ENCODE measurements around the gene TP53RK.
A peak's percentile ranks its signal among the peaks of the same experiment; 100 is the strongest.

The TP53RK gene

GRCh38 chr20:46671866-46672542 is 17.2 kb downstream of the TP53RK start:
- H3K4me1 ChIP-seq: no peaks in the 10 kb centered on the region
- in situ Hi-C loops (cut with MboI; ENCODE audit: low sequenced_read_pairs): no loop called here

GRCh38 chr20:46670585-46671584 is 18.4 kb downstream of the TP53RK start:
- no peaks in the 10 kb centered on the region for H3K4me1 ChIP-seq
- no peaks in the 10 kb centered on the region for H3K36me3 ChIP-seq (replicated peaks)
- H3K4me3 ChIP-seq: no peak overlapping the region
- no peaks in the 10 kb centered on the region for H3K9me3 ChIP-seq
- H3K27me3 ChIP-seq (ENCODE audit: low read depth): no peaks in the 10 kb centered on the region
- in situ Hi-C loops (cut with MboI; ENCODE audit: low sequenced_read_pairs): no loop called here
- no peak for DNase-seq (ENCODE audit: low spot score in 2 of 2)

More at GRCh38 chr20:46671866-46672542, 17.2 kb downstream of the TP53RK start:
- no peak for DNase-seq (ENCODE audit: low spot score in 2 of 2)
- H3K36me3 ChIP-seq (replicated peaks): no peaks in the 10 kb centered on the region
- no peaks in the 10 kb centered on the region for H3K27me3 ChIP-seq (ENCODE audit: low read depth)
- H3K9me3 ChIP-seq: no peaks in the 10 kb centered on the region
- no peak overlapping the region for H3K4me3 ChIP-seq

- H3K4me3 ChIP-seq: no peak overlapping the region
- no peaks in the 10 kb centered on the region for H3K27me3 ChIP-seq (ENCODE audit: low read depth)
- no peak for DNase-seq (ENCODE audit: low spot score in 2 of 2)
- no peaks in the 10 kb centered on the region for H3K4me1 ChIP-seq
- no peaks in the 10 kb centered on the region for H3K9me3 ChIP-seq
- H3K36me3 ChIP-seq (replicated peaks): no peaks in the 10 kb centered on the region
- in situ Hi-C loops (cut with MboI; ENCODE audit: low sequenced_read_pairs): no loop called here
Measured at GRCh38 chr20:46670228-46670584, 19.0 kb downstream of the TP53RK start.

- Histone ChIP-seq H3K4me3 (no peak overlapping the region), H3K36me3 (replicated peaks) (no peaks in the 10 kb centered on the region), H3K9me3 (no peaks in the 10 kb centered on the region), H3K4me1 (no peaks in the 10 kb centered on the region), H3K27me3 (ENCODE audit: low read depth) (no peaks in the 10 kb centered on the region)
- DNase-seq (ENCODE audit: low spot score in 2 of 2): no peak
- in situ Hi-C loops (cut with MboI; ENCODE audit: low sequenced_read_pairs): no loop called here
Measured at GRCh38 chr20:46666818-46667515, 22.3 kb downstream of the TP53RK start.

GRCh38 chr20:46666306-46666705 is 22.9 kb downstream of the TP53RK start:
- in situ Hi-C loops (cut with MboI; ENCODE audit: low sequenced_read_pairs): no loop called here
- Histone ChIP-seq H3K4me3 (no peak overlapping the region), H3K27me3 (ENCODE audit: low read depth) (no peaks in the 10 kb centered on the region), H3K4me1 (no peaks in the 10 kb centered on the region), H3K9me3 (no peaks in the 10 kb centered on the region; the same call in 1 of the 2 replicates), H3K36me3 (replicated peaks) (no peaks in the 10 kb centered on the region)
- no peak for DNase-seq (ENCODE audit: low spot score in 2 of 2)

GRCh38 chr20:46665602-46666001 is 23.6 kb downstream of the TP53RK start:
- no peaks in the 10 kb centered on the region for H3K27me3 ChIP-seq (ENCODE audit: low read depth)
- no peaks in the 10 kb centered on the region; the same call in 1 of the 2 replicates for H3K9me3 ChIP-seq
- H3K4me1 ChIP-seq: no peaks in the 10 kb centered on the region
- no peaks in the 10 kb centered on the region for H3K36me3 ChIP-seq (replicated peaks)
- in situ Hi-C loops (cut with MboI; ENCODE audit: low sequenced_read_pairs): no loop called here
- H3K4me3 ChIP-seq: no peak overlapping the region
- no peak for DNase-seq (ENCODE audit: low spot score in 2 of 2)

GRCh38 chr20:46663531-46663930 is 25.7 kb downstream of the TP53RK start:
- H3K4me1 ChIP-seq: no peaks in the 10 kb centered on the region
- no peak overlapping the region for H3K4me3 ChIP-seq
- H3K36me3 ChIP-seq (replicated peaks): no peaks in the 10 kb centered on the region
- no peaks in the 10 kb centered on the region; the same call in 1 of the 2 replicates for H3K9me3 ChIP-seq
- no peaks in the 10 kb centered on the region for H3K27me3 ChIP-seq (ENCODE audit: low read depth)
- no peak for DNase-seq (ENCODE audit: low spot score in 2 of 2)
- in situ Hi-C loops (cut with MboI; ENCODE audit: low sequenced_read_pairs): no loop called here

GRCh38 chr20:46661659-46662058 is 27.6 kb downstream of the TP53RK start:
- no peaks in the 10 kb centered on the region; the same call in 1 of the 2 replicates for H3K9me3 ChIP-seq
- H3K4me1 ChIP-seq: no peaks in the 10 kb centered on the region
- H3K36me3 ChIP-seq (replicated peaks): no peaks in the 10 kb centered on the region
- in situ Hi-C loops (cut with MboI; ENCODE audit: low sequenced_read_pairs): no loop called here
- H3K27me3 ChIP-seq (ENCODE audit: low read depth): no peaks in the 10 kb centered on the region
- H3K4me3 ChIP-seq: no peak overlapping the region
- no peak for DNase-seq (ENCODE audit: low spot score in 2 of 2)

GRCh38 chr20:46660487-46660886 is 28.8 kb downstream of the TP53RK start:
- Histone ChIP-seq H3K9me3 (no peaks in the 10 kb centered on the region; the same call in 1 of the 2 replicates), H3K4me3 (no peak overlapping the region), H3K36me3 (replicated peaks) (no peaks in the 10 kb centered on the region), H3K27me3 (ENCODE audit: low read depth) (no peaks in the 10 kb centered on the region), H3K4me1 (no peaks in the 10 kb centered on the region)
- DNase-seq (ENCODE audit: low spot score in 2 of 2): no peak
- in situ Hi-C loops (cut with MboI; ENCODE audit: low sequenced_read_pairs): no loop called here

- Histone ChIP-seq H3K27me3 (ENCODE audit: low read depth) (peaks cover 4% of the 10 kb centered on the region; the same call in 1 of the 2 replicates), H3K36me3 (replicated peaks) (no peaks in the 10 kb centered on the region), H3K4me3 (no peak overlapping the region), H3K9me3 (no peaks in the 10 kb centered on the region; the same call in 1 of the 2 replicates), H3K4me1 (no peaks in the 10 kb centered on the region)
- DNase-seq (ENCODE audit: low spot score in 2 of 2): no peak
- in situ Hi-C loops (cut with MboI; ENCODE audit: low sequenced_read_pairs): no loop called here
Measured at GRCh38 chr20:46657618-46658017, 31.6 kb downstream of the TP53RK start.

GRCh38 chr20:46657137-46657536 is 32.1 kb downstream of the TP53RK start:
- no peak overlapping the region for H3K4me3 ChIP-seq
- in situ Hi-C loops (cut with MboI; ENCODE audit: low sequenced_read_pairs): no loop called here
- no peak for DNase-seq (ENCODE audit: low spot score in 2 of 2)
- no peaks in the 10 kb centered on the region; the same call in 1 of the 2 replicates for H3K9me3 ChIP-seq
- H3K27me3 ChIP-seq (ENCODE audit: low read depth): peaks cover 4% of the 10 kb centered on the region; the same call in 1 of the 2 replicates
- H3K4me1 ChIP-seq: no peaks in the 10 kb centered on the region
- no peaks in the 10 kb centered on the region for H3K36me3 ChIP-seq (replicated peaks)

- no peaks in the 10 kb centered on the region for H3K9me3 ChIP-seq
- H3K36me3 ChIP-seq (replicated peaks): no peaks in the 10 kb centered on the region
- H3K4me1 ChIP-seq: no peaks in the 10 kb centered on the region
- DNase-seq (ENCODE audit: low spot score in 2 of 2): no peak
- H3K27me3 ChIP-seq (ENCODE audit: low read depth): peaks cover 23% of the 10 kb centered on the region
- in situ Hi-C loops (cut with MboI; ENCODE audit: low sequenced_read_pairs): no loop called here
- no peak overlapping the region for H3K4me3 ChIP-seq
Measured at GRCh38 chr20:46652699-46653098, 36.5 kb downstream of the TP53RK start.

GRCh38 chr20:46651091-46651962 is 37.9 kb downstream of the TP53RK start, which contains the start of gene SLC13A3:
Gene SLC13A3, minus strand, starts transcription at chr20:46651459. Its CDS starts 38 bp downstream, at chr20:46651421.
- no peaks in the 10 kb centered on the region for H3K36me3 ChIP-seq (replicated peaks)
- in situ Hi-C loops (cut with MboI; ENCODE audit: low sequenced_read_pairs): no loop called here
- DNase-seq (ENCODE audit: low spot score in 2 of 2): peak in 1 of 2 experiments; percentile 27
- H3K27me3 ChIP-seq (ENCODE audit: low read depth): peaks cover 23% of the 10 kb centered on the region
- no peaks in the 10 kb centered on the region for H3K9me3 ChIP-seq
- no peak within 1 kb of the TSS for H3K4me3 ChIP-seq
- no peaks in the 10 kb centered on the region for H3K4me1 ChIP-seq
